Fibroblast of lung (primary cell): ENCODE measurements around the gene IL23A. TPM values are rescaled to one million over a fixed set of nuclear protein-coding genes. Genes with fewer than 3 reads are reported as not detected.
"Not testable (repeated sequence)": the region's sequence is repeated elsewhere in the genome, so short reads cannot be mapped to it uniquely, and the experiment has no call there.

Experiments used
- DNase-seq, 2 donors: peaks; one replicate each; pipeline versions ENCODE4 v3.0.0 to v3.0.0-alpha.2; 2010; ENCODE audit warnings: low read depth in 2 of 2
- H2AFZ ChIP-seq: 2 replicates; pipeline ENCODE4 v1.5.1; 2012; ENCODE audit warnings: low read length, control low read depth, inconsistent platforms
- H3K27ac ChIP-seq: 2 replicates; pipeline ENCODE4 v1.5.1; 2011; ENCODE audit warnings: low read length, control low read depth; ENCODE audit not compliant: insufficient read depth
- H3K27me3 ChIP-seq: 2 replicates; pipeline ENCODE4 v1.5.1; 2011; ENCODE audit warnings: mild to moderate bottlenecking, low read length; ENCODE audit not compliant: control insufficient read depth, insufficient read depth
- H3K36me3 ChIP-seq: 2 replicates; pipeline ENCODE4 v1.5.1; 2011; ENCODE audit warnings: low read length; ENCODE audit not compliant: control insufficient read depth, insufficient read depth
- H3K4me1 ChIP-seq: 2 replicates; pipeline ENCODE4 v1.5.1; 2011; ENCODE audit warnings: low read length; ENCODE audit not compliant: control insufficient read depth, insufficient read depth; ENCODE audit errors: extremely low read depth
- H3K4me2 ChIP-seq: 2 replicates; pipeline ENCODE4 v1.5.1; 2011; ENCODE audit warnings: low read length, control low read depth; ENCODE audit not compliant: insufficient read depth; ENCODE audit errors: extremely low read depth
- H3K4me3 ChIP-seq, 4 experiments: fragments of 200-600 bp in 1 of 4; sonication (generic) in 1 of 4; replicated peaks in 1 of 4; 2 replicates each; pipeline ENCODE4 v1.5.1; 2011 to 2016; ENCODE audit warnings: low read length in 4 of 4, low read depth in 3 of 4, mild to moderate bottlenecking in 3 of 4, control low read depth in 2 of 4, inconsistent platforms in 1 of 4, mixed read lengths in 1 of 4; ENCODE audit not compliant: insufficient read depth in 1 of 4; ENCODE audit errors: control extremely low read depth in 1 of 4
- H3K79me2 ChIP-seq: 2 replicates; pipeline ENCODE4 v1.5.1; 2012; ENCODE audit warnings: mild to moderate bottlenecking, low read length, inconsistent platforms; ENCODE audit not compliant: control insufficient read depth, insufficient read depth
- H3K9ac ChIP-seq: 2 replicates; pipeline ENCODE4 v1.5.1; 2011; ENCODE audit warnings: mild to moderate bottlenecking, low read length, control low read depth; ENCODE audit not compliant: insufficient read depth
- H3K9me3 ChIP-seq: 2 replicates; pipeline ENCODE4 v1.5.1; 2012; ENCODE audit warnings: low read depth, low read length; ENCODE audit not compliant: control insufficient read depth, insufficient read depth
- H4K20me1 ChIP-seq: 2 replicates; pipeline ENCODE4 v1.5.1; 2011; ENCODE audit warnings: low read length; ENCODE audit not compliant: control insufficient read depth, insufficient read depth; ENCODE audit errors: extremely low read depth
- CTCF ChIP-seq, 2 donors: IDR thresholded peaks in 1 of 2; conservative IDR thresholded peaks in 1 of 2; 1 replicate in 1 of 2; 2 replicates in 1 of 2; pipeline ENCODE4 v1.5.1; 2011 to 2012; ENCODE audit warnings: low read length in 2 of 2, control low read depth in 1 of 2, inconsistent platforms in 1 of 2, low read depth in 1 of 2, mild to moderate bottlenecking in 1 of 2
- EZH2 ChIP-seq: IDR thresholded peaks from 2 replicates; pipeline ENCODE4 v1.5.1; 2012; ENCODE audit warnings: low read length, control low read depth, mild to moderate bottlenecking; ENCODE audit errors: missing control alignments
- polyA plus RNA-seq, 2 donors: library from polyadenylated mRNA; depleted of rRNA in 1 of 2; stranded (reverse) in 1 of 2; unstranded in 1 of 2; fragments of >200 nt; gene quantifications; 2 replicates each; pipeline ENCODE4 v1.2.1, GENCODE V29; 2011 to 2012; ENCODE audit warnings: missing spikeins in 1 of 2
- total RNA-seq: library from RNA; depleted of rRNA; stranded (reverse); fragments of >200 nt; gene quantifications from 2 replicates; pipeline ENCODE4 v1.2.1, GENCODE V29; 2014

IL23A gene
- total and polyA plus RNA-seq, 2 donors (not counting 1 experiment from before 2014, with no cell fraction given) = 0.17 TPM; not detected in 1

DNA sequence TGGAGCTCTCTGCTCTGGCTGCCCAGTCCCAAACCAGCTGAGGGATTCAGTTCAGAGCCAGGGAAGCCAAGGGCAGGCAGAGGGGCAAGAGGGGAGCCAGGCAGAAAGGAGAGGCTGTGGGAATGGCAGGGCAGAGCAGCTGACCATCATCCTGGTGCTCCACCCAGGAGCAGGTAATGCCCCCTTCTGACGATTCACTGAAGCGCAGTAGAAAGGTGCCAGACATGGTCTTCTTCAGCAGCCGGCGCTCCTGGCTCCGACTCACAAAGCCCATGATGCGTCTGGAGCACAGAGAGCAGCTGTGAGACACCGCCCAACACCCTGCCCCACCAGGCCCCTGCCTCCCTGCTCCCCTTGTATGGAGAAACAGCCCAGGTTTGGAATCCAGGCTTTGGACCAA is 8.0 kb downstream of the IL23A start:
- H3K27me3 ChIP-seq = no peaks in the 10 kb centered on the region
- no peak overlapping the region for H3K27ac ChIP-seq
- no peak overlapping the region for H3K4me2 ChIP-seq
- DNase-seq = no peak
- peaks cover 30% of the 10 kb centered on the region for H3K36me3 ChIP-seq
- H3K4me1 ChIP-seq = no peaks in the 10 kb centered on the region
- no peaks in the 10 kb centered on the region for H4K20me1 ChIP-seq
- TF ChIP-seq EZH2 (no peak), CTCF (conservative IDR thresholded peaks at IDR 0.05 in 1 of 2, IDR thresholded peaks at IDR 0.05 in 1 of 2; ENCODE audit: low read depth in 1 of 2, low read length in 2 of 2) (no peak)
- H3K9me3 ChIP-seq = no peaks in the 10 kb centered on the region
- H3K79me2 ChIP-seq = no peaks in the 10 kb centered on the region
- H3K9ac ChIP-seq = no peak overlapping the region
- no peak overlapping the region for H3K4me3 ChIP-seq
- no peak overlapping the region for H2AFZ ChIP-seq

GRCh38 chr12:56347255-56347654 is 8.6 kb downstream of the IL23A start:
- H3K27ac ChIP-seq, H3K27me3 ChIP-seq, DNase-seq, H4K20me1 ChIP-seq, H2AFZ ChIP-seq, H3K4me2 ChIP-seq, H3K9me3 ChIP-seq, H3K4me1 ChIP-seq, H3K79me2 ChIP-seq, H3K9ac ChIP-seq, H3K4me3 ChIP-seq: not testable (repeated sequence)
- peaks cover 31% of the 10 kb centered on the region for H3K36me3 ChIP-seq

DNA sequence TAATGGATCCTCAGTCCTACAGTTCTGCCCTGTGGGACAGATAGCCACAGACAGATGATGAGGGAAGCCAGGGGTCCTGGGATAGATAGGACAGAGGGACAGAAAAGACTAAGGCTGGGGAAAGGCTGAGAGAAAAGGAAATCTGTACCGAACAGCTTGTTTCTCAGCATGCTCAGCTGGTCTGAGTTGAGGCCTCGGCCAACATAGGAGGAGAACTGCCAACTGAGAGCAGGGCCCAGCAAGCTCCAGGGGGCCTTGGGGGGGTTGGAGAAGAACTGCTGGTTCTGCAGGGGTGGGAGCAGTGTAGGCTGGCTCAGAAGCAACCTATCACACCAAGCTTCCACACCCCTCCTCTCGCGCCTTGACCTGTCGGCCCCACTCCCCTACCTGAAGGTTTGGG is 10.1 kb downstream of the IL23A start:
- no peaks in the 10 kb centered on the region for H4K20me1 ChIP-seq
- no peak overlapping the region for H2AFZ ChIP-seq
- no peaks in the 10 kb centered on the region for H3K79me2 ChIP-seq
- H3K27me3 ChIP-seq = no peaks in the 10 kb centered on the region
- no peak for DNase-seq
- H3K4me3 ChIP-seq = no peak overlapping the region
- peaks cover 22% of the 10 kb centered on the region for H3K36me3 ChIP-seq
- H3K4me1 ChIP-seq = no peaks in the 10 kb centered on the region
- no peak overlapping the region for H3K27ac ChIP-seq
- TF ChIP-seq CTCF (conservative IDR thresholded peaks at IDR 0.05 in 1 of 2, IDR thresholded peaks at IDR 0.05 in 1 of 2; ENCODE audit: low read depth in 1 of 2, low read length in 2 of 2) = no peak
- no peak for TF ChIP-seq EZH2
- no peak overlapping the region for H3K4me2 ChIP-seq
- no peaks in the 10 kb centered on the region for H3K9me3 ChIP-seq
- H3K9ac ChIP-seq = no peak overlapping the region
